GM23338 (cell line): ENCODE results near the gene ARL15.

Experiments used
- CTCF ChIP-seq, 2 experiments: fragments of 200-600 bp in 1 of 2; sonication (generic) in 1 of 2; conservative IDR thresholded peaks; 2 replicates each; pipeline versions ENCODE4 v1.5.1 to v1.6.1; 2016 to 2017; ENCODE audit warnings: antibody characterized with exemption in 2 of 2, low read depth in 2 of 2, mild to moderate bottlenecking in 2 of 2, moderate library complexity in 1 of 2
- POLR2AphosphoS5 ChIP-seq: IDR thresholded peaks from 2 replicates; pipeline ENCODE4 v1.6.1; 2016; ENCODE audit warnings: antibody characterized with exemption, low read depth
- REST ChIP-seq: IDR thresholded peaks from one replicate; pipeline ENCODE4 v1.6.1; 2018; ENCODE audit warnings: antibody characterized with exemption; ENCODE audit not compliant: unreplicated experiment
- ZNF331 ChIP-seq: fragments of 250-450 bp; sonication (Bioruptor Pico); IDR thresholded peaks from 2 replicates; pipeline ENCODE4 v1.5.0; 2020; ENCODE audit warnings: low read depth, mild to moderate bottlenecking, moderate library complexity

- TF ChIP-seq CTCF (conservative IDR thresholded peaks at IDR 0.05; ENCODE audit: low read depth in 2 of 2) (no peak), ZNF331 (CRISPR knock-in tag) (no peak), POLR2AphosphoS5 (no peak), REST (no peak)
Observed at GRCh38 chr5:54086191-54086590, 224.2 kb downstream of the ARL15 start.
